AG09309 (cell line): ENCODE data around the gene MEGF11.

ENCODE experiments used
- DNase-seq: peaks from one replicate; pipeline ENCODE4 v3.0.0-alpha.2; 2010; ENCODE audit warnings: low read depth
- H3K4me3 ChIP-seq: 2 replicates; pipeline ENCODE4 v1.5.1; 2011; ENCODE audit warnings: mild to moderate bottlenecking, low read depth, low read length, moderate library complexity; ENCODE audit not compliant: control insufficient read depth
- CTCF ChIP-seq: IDR thresholded peaks from 2 replicates; pipeline ENCODE4 v1.5.1; 2011; ENCODE audit warnings: mild to moderate bottlenecking, low read depth, low read length, inconsistent platforms; ENCODE audit not compliant: insufficient read depth, control insufficient read depth; ENCODE audit errors: missing control alignments

MEGF11 gene

GRCh38 chr15:66164788-66165187 is 88.8 kb downstream of the MEGF11 start:
- no peak for TF ChIP-seq CTCF
- no peak overlapping the region for H3K4me3 ChIP-seq
- DNase-seq, result no peak

- H3K4me3 ChIP-seq, result no peak overlapping the region
- no peak for DNase-seq
- no peak for TF ChIP-seq CTCF
Observed at GRCh38 chr15:66163553-66163952, 90.0 kb downstream of the MEGF11 start.

GRCh38 chr15:66162286-66162685 is 91.3 kb downstream of the MEGF11 start:
- no peak for TF ChIP-seq CTCF
- no peak for DNase-seq

GRCh38 chr15:66161575-66162118 is 91.9 kb downstream of the MEGF11 start:
- no peak overlapping the region for H3K4me3 ChIP-seq

More at GRCh38 chr15:66162286-66162685, 91.3 kb downstream of the MEGF11 start:
- no peak overlapping the region for H3K4me3 ChIP-seq

GRCh38 chr15:66161108-66161507 is 92.4 kb downstream of the MEGF11 start:
- no peak for TF ChIP-seq CTCF
- DNase-seq, result no peak
- no peak overlapping the region for H3K4me3 ChIP-seq

More at GRCh38 chr15:66161575-66162118, 91.9 kb downstream of the MEGF11 start:
- no peak for DNase-seq
- TF ChIP-seq CTCF, result no peak

GRCh38 chr15:66157507-66157906 is 96.0 kb downstream of the MEGF11 start:
- no peak for TF ChIP-seq CTCF
- no peak overlapping the region for H3K4me3 ChIP-seq
- no peak for DNase-seq
